T-helper 1 cell (primary cell): ENCODE measurements around the gene SYNE3.

Experiments
- DNase-seq, 5 donors: peaks; one replicate each; pipeline ENCODE4 v3.0.0-alpha.2; 2012 to 2020

SYNE3 gene

DNA sequence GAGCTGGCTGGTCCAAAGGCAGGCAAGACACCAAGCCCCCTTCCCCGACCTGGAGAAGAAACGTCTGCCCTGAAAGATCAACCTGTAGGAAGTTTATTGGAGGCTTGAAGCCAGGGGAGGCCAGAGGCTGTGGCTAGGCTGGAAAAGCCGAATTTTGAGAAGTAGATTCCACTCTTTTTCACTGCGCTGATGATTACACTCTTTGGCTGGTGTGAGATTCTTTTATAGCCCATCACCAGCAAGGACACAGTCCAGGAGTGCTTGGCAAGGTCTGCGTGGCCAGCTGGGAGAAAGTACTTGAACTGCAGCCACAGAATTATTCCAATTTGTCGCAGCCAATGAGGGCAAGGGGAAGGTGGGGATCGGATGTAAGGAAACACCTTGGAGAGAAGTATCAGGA is 45.0 kb downstream of the SYNE3 start:
- DNase-seq = no peak

DNA sequence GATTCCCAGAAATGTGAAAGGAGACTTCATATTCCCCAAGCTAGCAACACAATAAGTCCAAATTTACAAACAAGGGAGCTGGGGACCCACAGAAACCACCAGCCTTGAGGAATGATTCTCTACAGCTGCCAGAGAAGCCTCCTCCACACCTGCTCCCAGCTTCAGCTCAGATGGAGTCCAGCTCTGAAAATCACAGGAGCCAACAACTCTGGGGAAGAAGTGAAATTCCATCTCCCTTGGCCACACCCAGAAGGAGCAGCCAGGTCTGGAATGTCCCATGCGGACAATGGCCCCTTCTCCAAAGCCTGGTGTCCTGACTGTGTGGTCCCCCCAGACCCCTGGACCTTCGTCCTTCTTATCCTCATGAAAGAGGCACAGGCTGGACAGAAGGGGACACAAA is 45.4 kb downstream of the SYNE3 start:
- DNase-seq = no peak

DNA sequence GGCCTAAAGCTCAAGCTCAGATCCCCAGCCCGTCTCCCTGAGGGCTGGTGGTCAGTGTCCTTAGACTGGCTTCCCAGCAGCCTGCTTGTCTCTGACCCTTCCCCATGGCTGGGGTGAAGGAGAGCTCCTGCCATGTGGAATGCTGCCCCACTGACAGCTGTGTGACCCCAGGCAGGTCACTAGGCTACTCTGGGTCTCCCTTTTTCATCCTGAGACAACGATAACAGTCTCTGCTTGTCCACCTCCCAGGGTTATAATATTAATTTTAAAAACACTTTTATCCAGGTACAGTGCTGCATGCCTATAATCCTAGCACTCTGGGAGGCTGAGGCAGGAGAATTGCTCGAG is 47.3 kb downstream of the SYNE3 start:
- no peak for DNase-seq

DNA sequence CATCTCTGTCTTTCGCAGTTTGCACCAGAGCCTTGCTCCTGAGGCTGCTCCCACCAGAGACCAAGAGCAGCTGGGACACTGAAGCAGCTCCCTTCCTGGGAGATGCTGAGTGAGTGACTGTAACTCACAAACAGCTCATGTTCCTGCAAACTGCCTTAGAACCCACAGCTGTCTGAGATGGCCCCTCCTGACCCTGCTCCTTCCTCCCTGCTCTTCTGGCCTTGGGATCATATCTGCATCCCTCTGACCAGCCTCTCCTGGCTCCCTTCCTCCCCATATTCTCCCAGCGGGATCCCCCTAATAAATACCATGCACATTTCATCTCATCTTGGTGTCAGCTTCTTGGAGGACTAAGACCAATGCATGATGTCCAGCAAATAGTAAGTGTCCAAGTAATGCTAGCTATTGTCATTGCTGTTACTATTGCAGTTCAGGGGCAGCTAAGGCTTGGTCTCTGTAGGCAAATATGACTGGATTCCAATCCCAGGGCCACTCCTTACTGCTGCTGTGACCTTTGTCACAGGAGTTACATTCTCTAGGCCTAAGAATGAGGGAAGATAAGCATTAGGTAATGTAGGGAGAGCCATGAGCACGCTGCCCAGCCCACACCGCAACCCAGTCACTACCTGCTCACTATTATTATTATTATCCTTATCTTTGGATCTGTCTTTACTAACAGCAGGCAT is 47.9 kb downstream of the SYNE3 start:
- DNase-seq = no peak

DNA sequence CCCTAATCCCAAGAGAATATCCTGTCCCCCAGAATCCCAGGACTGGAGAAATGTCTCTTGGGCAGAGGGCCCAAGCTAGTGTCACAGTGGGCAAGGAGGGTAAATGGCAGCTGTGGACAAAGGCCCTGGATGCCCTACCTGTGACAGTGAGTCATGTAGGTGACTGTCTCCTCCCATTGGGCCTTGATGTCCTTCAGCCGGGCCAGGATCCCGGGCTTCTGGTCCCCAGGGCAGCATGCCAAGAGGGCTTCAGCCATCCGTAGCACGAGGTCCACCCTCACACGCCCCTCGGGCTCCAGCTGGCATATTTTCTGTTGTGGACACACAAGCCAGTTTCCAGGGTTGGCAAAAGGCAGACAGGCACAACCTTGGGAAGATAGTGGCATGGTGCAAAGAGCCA is 48.8 kb downstream of the SYNE3 start:
- DNase-seq = no peak

DNA sequence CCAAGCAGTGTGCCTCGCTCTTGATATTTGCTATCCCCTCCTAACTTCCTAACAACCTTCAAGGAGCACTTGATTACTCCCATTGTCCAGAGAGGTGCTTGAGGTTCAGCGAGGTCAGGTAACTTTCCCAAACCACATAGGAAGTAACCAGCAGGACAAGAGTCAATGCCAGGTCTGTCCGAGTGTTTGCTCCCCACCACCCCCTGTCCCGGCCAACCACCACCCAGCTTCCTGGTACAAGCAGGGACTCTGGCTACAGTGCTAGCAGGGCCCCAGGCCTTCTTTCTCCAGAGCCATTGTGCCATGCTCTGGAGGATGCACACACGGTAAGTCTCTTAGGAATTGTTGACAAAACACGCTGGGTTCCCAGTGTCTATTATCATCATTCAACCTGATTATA is 49.2 kb downstream of the SYNE3 start:
- no peak for DNase-seq
